ENCODE results near the gene CTNND2.

Gene CTNND2

DNA sequence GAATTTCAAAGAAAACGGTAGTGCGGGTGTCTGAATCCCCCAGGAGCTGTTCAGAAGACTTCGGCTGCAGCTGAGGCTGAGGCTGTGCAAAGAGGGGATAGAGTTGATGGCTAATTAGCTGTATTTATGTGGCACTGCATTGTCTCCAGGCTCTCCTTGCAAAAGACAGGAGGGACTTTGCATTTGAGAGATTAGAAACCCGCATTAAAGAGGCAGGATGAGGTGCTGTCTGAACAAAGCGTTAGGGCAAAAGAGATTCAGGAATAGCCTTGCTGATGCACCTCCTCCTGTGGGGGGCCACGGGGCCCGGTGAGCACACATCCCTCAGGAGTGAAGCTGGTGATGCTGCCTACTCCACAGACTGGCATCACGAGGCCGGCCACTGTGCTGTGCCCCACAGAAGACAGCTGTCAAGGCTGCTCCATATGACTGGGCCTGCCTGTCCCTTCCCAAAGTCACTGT, 799.6 kb downstream of the CTNND2 start:
- DNase-seq, result no peak
- WGBS (ENCODE audit: extremely low coverage, insufficient coverage, insufficient read length), result no CpG with 5 or more reads among the region's 9 CpGs
- H3K79me1 ChIP-seq (ENCODE audit: low read length), result no peaks in the 10 kb centered on the region
- H3K4me2 ChIP-seq (ENCODE audit: low read length), result no peak overlapping the region
- no peaks in the 10 kb centered on the region for H3K36me3 ChIP-seq (ENCODE audit: control insufficient read depth in 1 of 2, insufficient read depth in 2 of 2, low read length in 2 of 2)
- no peak overlapping the region for H4K8ac ChIP-seq (ENCODE audit: low read depth, low read length)
- no peaks in the 10 kb centered on the region for H3K27me3 ChIP-seq (ENCODE audit: insufficient read depth, low read length)
- H3K27ac ChIP-seq (ENCODE audit: low read depth, low read length), result no peak overlapping the region
- no peak overlapping the region for H2BK5ac ChIP-seq (ENCODE audit: low read depth, low read length, poor library complexity)
- H2BK120ac ChIP-seq (ENCODE audit: insufficient read depth, low read length, poor library complexity), result no peak overlapping the region
- H3K9me3 ChIP-seq (ENCODE audit: insufficient read depth, low read depth, low read length), result no peaks in the 10 kb centered on the region
- no peak overlapping the region for H2AK5ac ChIP-seq (ENCODE audit: low read length)
- no peak overlapping the region for H3K23ac ChIP-seq (ENCODE audit: low read length)
- H3K4me3 ChIP-seq (ENCODE audit: low read depth, low read length), result no peak overlapping the region
- no peak overlapping the region for H2AFZ ChIP-seq (ENCODE audit: insufficient read depth, low read length, poor library complexity)
- H3K14ac ChIP-seq (ENCODE audit: low read length), result no peak overlapping the region
- no peaks in the 10 kb centered on the region for H3K79me2 ChIP-seq (ENCODE audit: control insufficient read depth, insufficient read depth, low read length, poor library complexity)
- no peak overlapping the region for H3K4ac ChIP-seq (ENCODE audit: low read depth, low read length)
- no peak overlapping the region for H3K18ac ChIP-seq (ENCODE audit: low read length)
- H3K9ac ChIP-seq (ENCODE audit: low read length), result no peak overlapping the region
- H4K91ac ChIP-seq (ENCODE audit: low read depth, low read length), result no peak overlapping the region
- H3K4me1 ChIP-seq (ENCODE audit: control insufficient read depth in 1 of 2, insufficient read depth in 2 of 2, low read length in 2 of 2), result no peaks in the 10 kb centered on the region
- H2BK12ac ChIP-seq (ENCODE audit: low read length), result no peak overlapping the region
- H4K12ac ChIP-seq (ENCODE audit: low read depth, low read length), result no peak overlapping the region

DNA sequence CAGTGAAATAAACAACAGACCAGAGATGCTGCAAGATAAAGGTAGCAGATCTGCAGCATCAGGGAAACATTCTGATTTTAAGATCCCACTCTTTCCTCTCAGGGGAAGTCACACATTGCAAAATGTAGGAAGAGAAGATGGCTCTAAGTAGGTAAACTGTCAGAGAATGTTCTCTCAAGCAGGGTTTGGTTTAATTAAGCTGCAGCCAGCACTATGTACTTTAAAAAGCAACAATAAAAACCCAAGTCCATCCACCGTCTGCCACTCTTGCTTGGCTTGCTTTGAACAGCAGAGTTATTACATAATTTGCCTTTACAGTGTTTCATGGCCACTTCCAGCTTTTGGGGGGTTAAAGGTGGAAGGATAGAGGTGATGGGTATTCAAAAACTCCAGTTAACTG, 800.0 kb downstream of the CTNND2 start:
- no peaks in the 10 kb centered on the region for H3K9me3 ChIP-seq (ENCODE audit: insufficient read depth, low read depth, low read length)
- no peak overlapping the region for H4K8ac ChIP-seq (ENCODE audit: low read depth, low read length)
- H4K91ac ChIP-seq (ENCODE audit: low read depth, low read length), result no peak overlapping the region
- H3K18ac ChIP-seq (ENCODE audit: low read length), result no peak overlapping the region
- no peak overlapping the region for H3K14ac ChIP-seq (ENCODE audit: low read length)
- no CpG with 5 or more reads among the region's 1 CpG for WGBS (ENCODE audit: extremely low coverage, insufficient coverage, insufficient read length)
- H2AFZ ChIP-seq (ENCODE audit: insufficient read depth, low read length, poor library complexity), result no peak overlapping the region
- no peak overlapping the region for H2AK5ac ChIP-seq (ENCODE audit: low read length)
- no peak overlapping the region for H3K4me2 ChIP-seq (ENCODE audit: low read length)
- no peak overlapping the region for H3K4me3 ChIP-seq (ENCODE audit: low read depth, low read length)
- DNase-seq, result no peak
- no peak overlapping the region for H3K9ac ChIP-seq (ENCODE audit: low read length)
- no peak overlapping the region for H4K12ac ChIP-seq (ENCODE audit: low read depth, low read length)
- H3K4me1 ChIP-seq (ENCODE audit: control insufficient read depth in 1 of 2, insufficient read depth in 2 of 2, low read length in 2 of 2), result no peaks in the 10 kb centered on the region
- H3K79me1 ChIP-seq (ENCODE audit: low read length), result no peaks in the 10 kb centered on the region
- no peaks in the 10 kb centered on the region for H3K36me3 ChIP-seq (ENCODE audit: control insufficient read depth in 1 of 2, insufficient read depth in 2 of 2, low read length in 2 of 2)
- H3K23ac ChIP-seq (ENCODE audit: low read length), result no peak overlapping the region
- no peak overlapping the region for H3K27ac ChIP-seq (ENCODE audit: low read depth, low read length)
- no peak overlapping the region for H2BK12ac ChIP-seq (ENCODE audit: low read length)
- no peak overlapping the region for H2BK120ac ChIP-seq (ENCODE audit: insufficient read depth, low read length, poor library complexity)
- H2BK5ac ChIP-seq (ENCODE audit: low read depth, low read length, poor library complexity), result no peak overlapping the region
- H3K27me3 ChIP-seq (ENCODE audit: insufficient read depth, low read length), result no peaks in the 10 kb centered on the region
- no peaks in the 10 kb centered on the region for H3K79me2 ChIP-seq (ENCODE audit: control insufficient read depth, insufficient read depth, low read length, poor library complexity)
- H3K4ac ChIP-seq (ENCODE audit: low read depth, low read length), result no peak overlapping the region

DNA sequence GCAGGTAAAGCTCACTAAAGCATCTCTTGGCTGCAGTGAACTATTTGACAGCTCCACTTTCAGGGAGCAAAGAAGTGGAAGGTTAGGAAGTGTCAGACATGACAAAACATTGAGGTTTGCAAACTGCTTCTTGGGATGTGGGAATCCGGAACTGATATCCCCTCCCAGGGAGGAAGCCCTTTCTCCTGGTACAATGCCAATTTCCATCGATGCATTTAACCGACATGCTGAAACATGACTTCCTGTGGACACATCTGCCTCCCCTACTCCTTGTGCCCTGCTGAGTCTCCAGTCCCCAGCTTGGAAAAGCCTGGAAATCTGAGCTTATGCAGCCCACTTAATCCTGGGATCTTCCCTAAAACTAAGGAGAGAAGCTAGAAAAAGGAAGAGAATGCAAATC, 820.1 kb downstream of the CTNND2 start:
- no peak for DNase-seq
- no peak overlapping the region for H2AFZ ChIP-seq (ENCODE audit: insufficient read depth, low read length, poor library complexity)
- WGBS (ENCODE audit: extremely low coverage, insufficient coverage, insufficient read length), result no CpG with 5 or more reads among the region's 3 CpGs
- no peak overlapping the region for H4K12ac ChIP-seq (ENCODE audit: low read depth, low read length)
- H3K4me3 ChIP-seq (ENCODE audit: low read depth, low read length), result no peak overlapping the region
- H2BK120ac ChIP-seq (ENCODE audit: insufficient read depth, low read length, poor library complexity), result no peak overlapping the region
- H3K79me2 ChIP-seq (ENCODE audit: control insufficient read depth, insufficient read depth, low read length, poor library complexity), result no peaks in the 10 kb centered on the region
- no peak overlapping the region for H2AK5ac ChIP-seq (ENCODE audit: low read length)
- H3K14ac ChIP-seq (ENCODE audit: low read length), result no peak overlapping the region
- H3K4me1 ChIP-seq (ENCODE audit: control insufficient read depth in 1 of 2, insufficient read depth in 2 of 2, low read length in 2 of 2), result no peaks in the 10 kb centered on the region
- no peak overlapping the region for H4K91ac ChIP-seq (ENCODE audit: low read depth, low read length)
- no peaks in the 10 kb centered on the region for H3K27me3 ChIP-seq (ENCODE audit: insufficient read depth, low read length)
- no peaks in the 10 kb centered on the region for H3K36me3 ChIP-seq (ENCODE audit: control insufficient read depth in 1 of 2, insufficient read depth in 2 of 2, low read length in 2 of 2)
- no peak overlapping the region for H2BK5ac ChIP-seq (ENCODE audit: low read depth, low read length, poor library complexity)
- H3K9me3 ChIP-seq (ENCODE audit: insufficient read depth, low read depth, low read length), result no peaks in the 10 kb centered on the region
- no peak overlapping the region for H3K18ac ChIP-seq (ENCODE audit: low read length)
- H3K4ac ChIP-seq (ENCODE audit: low read depth, low read length), result no peak overlapping the region
- peak overlapping the region; percentile 43 for H3K23ac ChIP-seq (ENCODE audit: low read length)
- no peaks in the 10 kb centered on the region for H3K79me1 ChIP-seq (ENCODE audit: low read length)
- no peak overlapping the region for H2BK12ac ChIP-seq (ENCODE audit: low read length)
- no peak overlapping the region for H4K8ac ChIP-seq (ENCODE audit: low read depth, low read length)
- H3K4me2 ChIP-seq (ENCODE audit: low read length), result no peak overlapping the region
- H3K9ac ChIP-seq (ENCODE audit: low read length), result peak overlapping the region; percentile 22
- no peak overlapping the region for H3K27ac ChIP-seq (ENCODE audit: low read depth, low read length)

DNA sequence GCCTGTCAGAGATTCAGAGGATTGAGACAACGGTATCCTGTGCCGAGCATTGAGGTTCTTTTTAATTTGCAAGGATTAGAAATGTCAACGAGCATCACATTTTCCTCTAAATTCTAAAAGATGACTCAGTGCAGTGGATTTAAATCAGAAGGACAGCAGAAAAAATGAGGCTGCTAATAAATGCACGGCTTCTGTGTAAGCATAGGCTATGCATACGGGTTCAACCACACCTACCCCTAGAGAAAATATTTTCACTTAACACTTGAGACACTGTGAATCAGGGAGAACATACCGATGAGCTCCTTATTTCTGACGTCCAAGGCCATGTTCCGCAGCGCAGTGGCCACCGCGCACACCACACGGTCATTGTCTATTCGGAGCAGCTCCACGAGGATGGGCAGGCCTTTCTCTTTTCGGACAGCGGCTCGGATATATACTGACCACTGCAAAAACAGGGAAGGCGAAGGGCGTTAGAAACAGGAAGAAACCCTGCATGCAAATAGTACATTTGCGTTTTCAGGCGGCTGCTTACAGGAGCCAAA, 821.8 kb downstream of the CTNND2 start:
- no peak overlapping the region for H3K14ac ChIP-seq (ENCODE audit: low read length)

More for the DNA sequence above, 821.8 kb downstream of the CTNND2 start:
- H3K4ac ChIP-seq (ENCODE audit: low read depth, low read length), result no peak overlapping the region
- H3K79me2 ChIP-seq (ENCODE audit: control insufficient read depth, insufficient read depth, low read length, poor library complexity), result no peaks in the 10 kb centered on the region
- no peak overlapping the region for H2AK5ac ChIP-seq (ENCODE audit: low read length)
- no peak overlapping the region for H3K9ac ChIP-seq (ENCODE audit: low read length)
- no peak overlapping the region for H4K12ac ChIP-seq (ENCODE audit: low read depth, low read length)
- no peaks in the 10 kb centered on the region for H3K4me1 ChIP-seq (ENCODE audit: control insufficient read depth in 1 of 2, insufficient read depth in 2 of 2, low read length in 2 of 2)
- H2BK12ac ChIP-seq (ENCODE audit: low read length), result no peak overlapping the region
- no peak for DNase-seq
- no peak overlapping the region for H3K18ac ChIP-seq (ENCODE audit: low read length)
- no peak overlapping the region for H2AFZ ChIP-seq (ENCODE audit: insufficient read depth, low read length, poor library complexity)
- H3K79me1 ChIP-seq (ENCODE audit: low read length), result no peaks in the 10 kb centered on the region
- H3K9me3 ChIP-seq (ENCODE audit: insufficient read depth, low read depth, low read length), result no peaks in the 10 kb centered on the region
- no peak overlapping the region for H3K27ac ChIP-seq (ENCODE audit: low read depth, low read length)
- H4K91ac ChIP-seq (ENCODE audit: low read depth, low read length), result no peak overlapping the region
- no peak overlapping the region for H3K4me3 ChIP-seq (ENCODE audit: low read depth, low read length)
- no peaks in the 10 kb centered on the region for H3K27me3 ChIP-seq (ENCODE audit: insufficient read depth, low read length)
- no peaks in the 10 kb centered on the region for H3K36me3 ChIP-seq (ENCODE audit: control insufficient read depth in 1 of 2, insufficient read depth in 2 of 2, low read length in 2 of 2)
- WGBS (ENCODE audit: extremely low coverage, insufficient coverage, insufficient read length), result no CpG with 5 or more reads among the region's 21 CpGs
- H3K23ac ChIP-seq (ENCODE audit: low read length), result no peak overlapping the region
- H4K8ac ChIP-seq (ENCODE audit: low read depth, low read length), result no peak overlapping the region
- no peak overlapping the region for H3K4me2 ChIP-seq (ENCODE audit: low read length)
- no peak overlapping the region for H2BK120ac ChIP-seq (ENCODE audit: insufficient read depth, low read length, poor library complexity)
- no peak overlapping the region for H2BK5ac ChIP-seq (ENCODE audit: low read depth, low read length, poor library complexity)
